Stimulated activated CD4-positive, alpha-beta T cell treated with anti-CD3 and anti-CD28 coated beads, Interleukin-2, amount 100 ng/mL, for 48 hours (primary cell): ENCODE results near the gene MST1.

Experiments used
- DNase-seq, 2 donors: peaks; one replicate each; pipeline ENCODE4 v3.0.0-alpha.2; 2020

MST1 gene

GRCh38 chr3:49717959-49718857 lies 28.9 kb upstream of the MST1 start:
- DNase-seq, result no peak

GRCh38 chr3:49717211-49717958 lies 28.1 kb upstream of the MST1 start:
- no peak for DNase-seq

- DNase-seq, result no peak
Measured at GRCh38 chr3:49716691-49717210, 27.5 kb upstream of the MST1 start.

GRCh38 chr3:49716169-49716568 lies 26.9 kb upstream of the MST1 start:
- no peak for DNase-seq

GRCh38 chr3:49715611-49716121 lies 26.4 kb upstream of the MST1 start:
- DNase-seq, result no peak

- no peak for DNase-seq
Measured at GRCh38 chr3:49714728-49715550, 25.7 kb upstream of the MST1 start.

GRCh38 chr3:49713336-49714105 lies 24.2 kb upstream of the MST1 start:
- DNase-seq, result no peak

- no peak for DNase-seq
Measured at GRCh38 chr3:49712631-49713317, 23.5 kb upstream of the MST1 start.

- no peak for DNase-seq
Measured at GRCh38 chr3:49712166-49712565, 22.9 kb upstream of the MST1 start.

- DNase-seq, result no peak
Measured at GRCh38 chr3:49711489-49711888, 22.2 kb upstream of the MST1 start.

GRCh38 chr3:49709852-49710251 lies 20.6 kb upstream of the MST1 start:
- no peak for DNase-seq

GRCh38 chr3:49707113-49707480 lies 17.8 kb upstream of the MST1 start:
- DNase-seq, result no peak

GRCh38 chr3:49706456-49707112 lies 17.3 kb upstream of the MST1 start:
- no peak for DNase-seq

GRCh38 chr3:49705390-49705960 lies 16.2 kb upstream of the MST1 start:
- no peak for DNase-seq

GRCh38 chr3:49704629-49705028 lies 15.4 kb upstream of the MST1 start:
- no peak for DNase-seq

- DNase-seq, result no peak
Measured at GRCh38 chr3:49703956-49704355, 14.7 kb upstream of the MST1 start.

GRCh38 chr3:49703443-49703927 lies 14.2 kb upstream of the MST1 start:
- peak; percentile 51 to 56 for DNase-seq

- DNase-seq, result no peak
Measured at GRCh38 chr3:49702672-49703071, 13.4 kb upstream of the MST1 start.

GRCh38 chr3:49701388-49702077 lies 12.3 kb upstream of the MST1 start:
- no peak for DNase-seq
